ENCODE results near the gene PNMA8B. TPM values are rescaled to one million over a fixed set of nuclear protein-coding genes. Genes with fewer than 3 reads are reported as not detected.

PNMA8B gene
- polyA plus RNA-seq, 1 of the 3 experiments (the other 2 are of a cell fraction) = 0.92 TPM

GRCh38 chr19:46442808-46443450 lies 52.7 kb downstream of the PNMA8B start:
- H3K79me2 ChIP-seq (ENCODE audit: insufficient read depth) = no peaks in the 10 kb centered on the region
- CTCF ChIA-PET = interaction anchor here (2.0 kb wide), 1 partner anchor 47 kb away, joined by 4 read pairs; no protein-coding TSS in a partner anchor
- no peaks in the 10 kb centered on the region for H3K9me3 ChIP-seq
- H3K4me2 ChIP-seq = peak overlapping the region; percentile 58; the same call in 1 of the 2 replicates
- H3K4me3 ChIP-seq (ENCODE audit: low read depth in 2 of 2, low read length in 1 of 2) = no peak overlapping the region
- TF ChIP-seq MAX (IDR thresholded peaks at IDR 0.05; ENCODE audit: low read depth) (0 out of 2 replicates have a peak, but pooled peaks have one; percentile 38), TEAD4 (IDR thresholded peaks at IDR 0.05; ENCODE audit: borderline replicate concordance, insufficient read depth) (0 out of 2 replicates have a peak, but pooled peaks have one; percentile 28), TCF12 (IDR thresholded peaks at IDR 0.05) (peak; percentile 49; the same call in 1 of the 2 replicates), EP300 (IDR thresholded peaks at IDR 0.05; ENCODE audit: borderline replicate concordance in 1 of 2, low read depth in 1 of 2, low read length in 1 of 2) (0 out of 4 replicates have a peak, but pooled peaks of 1 of the 2 experiments have one; percentile 23), FOSL2 (IDR thresholded peaks at IDR 0.05; ENCODE audit: borderline replicate concordance, low read depth) (peak; percentile 76), JUND (IDR thresholded peaks at IDR 0.05) (peak; percentile 71), NFIC (IDR thresholded peaks at IDR 0.05; ENCODE audit: borderline replicate concordance) (peak; percentile 92), USF1 (IDR thresholded peaks at IDR 0.05; ENCODE audit: borderline replicate concordance, low read depth) (no peak), REST (IDR thresholded peaks at IDR 0.05; ENCODE audit: low read depth, low read length) (peak; percentile 76; the same call in 1 of the 2 replicates), PBX3 (IDR thresholded peaks at IDR 0.05) (peak; percentile 47), ELF1 (IDR thresholded peaks at IDR 0.05) (no peak)
- no peaks in the 10 kb centered on the region for H4K20me1 ChIP-seq (ENCODE audit: insufficient read depth)
- no peak overlapping the region for H2AFZ ChIP-seq (ENCODE audit: low read depth)
- H3K27me3 ChIP-seq (ENCODE audit: insufficient read depth) = no peaks in the 10 kb centered on the region
- no peak for DNase-seq
- 0 out of 4 replicates have a peak, but pooled peaks cover 0 to 5% of the 10 kb centered on the region in 2 experiments for H3K4me1 ChIP-seq (ENCODE audit: control insufficient read depth in 1 of 2, insufficient read depth in 2 of 2, low read depth in 1 of 2, low read length in 1 of 2)
- no peak overlapping the region for H3K9ac ChIP-seq
- WGBS (ENCODE audit: low lambda C conversion rate) = 60% methylated on average over 8 of the region's 8 CpGs
- no peaks in the 10 kb centered on the region for H3K36me3 ChIP-seq (replicated peaks in 1 of 2; ENCODE audit: control insufficient read depth in 1 of 2, insufficient read depth in 2 of 2, low read length in 1 of 2)
- H3F3A ChIP-seq (replicated peaks; ENCODE audit: insufficient read depth) = peaks cover 5% of the 10 kb centered on the region
- POLR2A ChIA-PET = no interaction called here
- peak overlapping the region in 1 of 2 experiments; percentile 45; a peak in 2 of 4 replicates for H3K27ac ChIP-seq (ENCODE audit: low read depth in 2 of 2, low read length in 1 of 2)
- H3K9me2 ChIP-seq = no peaks in the 10 kb centered on the region
